ENCODE results near the gene ACER1.
A peak's percentile ranks its signal among the peaks of the same experiment; 100 is the strongest.
"Not testable (repeated sequence)": the region's sequence is repeated elsewhere in the genome, so short reads cannot be mapped to it uniquely, and the experiment has no call there.

The ACER1 gene

DNA sequence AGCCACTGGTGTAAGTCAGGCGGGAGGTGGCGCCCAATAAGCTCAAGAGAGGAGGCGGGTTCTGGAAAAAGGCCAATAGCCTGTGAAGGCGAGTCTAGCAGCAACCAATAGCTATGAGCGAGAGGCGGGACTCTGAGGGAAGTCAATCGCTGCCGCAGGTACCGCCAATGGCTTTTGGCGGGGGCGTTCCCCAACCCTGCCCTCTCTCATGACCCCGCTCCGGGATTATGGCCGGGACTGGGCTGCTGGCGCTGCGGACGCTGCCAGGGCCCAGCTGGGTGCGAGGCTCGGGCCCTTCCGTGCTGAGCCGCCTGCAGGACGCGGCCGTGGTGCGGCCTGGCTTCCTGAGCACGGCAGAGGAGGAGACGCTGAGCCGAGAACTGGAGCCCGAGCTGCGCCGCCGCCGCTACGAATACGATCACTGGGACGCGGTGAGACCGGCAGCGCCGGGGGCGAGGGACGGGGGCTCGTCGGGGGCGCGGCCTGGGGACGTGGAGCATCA lies 39.2 kb upstream of the ACER1 start, which contains the start of gene ALKBH7:
TSS of gene ALKBH7 (plus strand) at position 201 of the 502 bp plus-strand sequence. CDS start at position 228, 27 bp downstream.
- H3K27me3 ChIP-seq (ENCODE audit: insufficient read depth, low read length, poor library complexity, severe bottlenecking) = no peaks in the 10 kb centered on the region
- H3K9me3 ChIP-seq (ENCODE audit: insufficient read depth, low read depth, low read length) = no peaks in the 10 kb centered on the region
- peaks cover 10% of the 10 kb centered on the region; the same call in 1 of the 2 replicates for H3K36me3 ChIP-seq (ENCODE audit: insufficient read depth, low read length)
- H4K20me1 ChIP-seq (ENCODE audit: insufficient read depth, low read length, poor library complexity, severe bottlenecking) = peaks cover 12% of the 10 kb centered on the region
- H3F3A ChIP-seq (ENCODE audit: low read depth) = peaks cover 3% of the 10 kb centered on the region; the same call in 1 of the 2 replicates
- H3K9ac ChIP-seq (ENCODE audit: low read depth, low read length, poor library complexity, severe bottlenecking) = peak within 1 kb of the TSS; percentile 95
- H3K4me2 ChIP-seq (ENCODE audit: low read depth, low read length, poor library complexity, severe bottlenecking) = peak within 1 kb of the TSS; percentile 96
- peak within 1 kb of the TSS; percentile 85 for H2AFZ ChIP-seq (ENCODE audit: low read length)
- TF ChIP-seq, protein P1, sequence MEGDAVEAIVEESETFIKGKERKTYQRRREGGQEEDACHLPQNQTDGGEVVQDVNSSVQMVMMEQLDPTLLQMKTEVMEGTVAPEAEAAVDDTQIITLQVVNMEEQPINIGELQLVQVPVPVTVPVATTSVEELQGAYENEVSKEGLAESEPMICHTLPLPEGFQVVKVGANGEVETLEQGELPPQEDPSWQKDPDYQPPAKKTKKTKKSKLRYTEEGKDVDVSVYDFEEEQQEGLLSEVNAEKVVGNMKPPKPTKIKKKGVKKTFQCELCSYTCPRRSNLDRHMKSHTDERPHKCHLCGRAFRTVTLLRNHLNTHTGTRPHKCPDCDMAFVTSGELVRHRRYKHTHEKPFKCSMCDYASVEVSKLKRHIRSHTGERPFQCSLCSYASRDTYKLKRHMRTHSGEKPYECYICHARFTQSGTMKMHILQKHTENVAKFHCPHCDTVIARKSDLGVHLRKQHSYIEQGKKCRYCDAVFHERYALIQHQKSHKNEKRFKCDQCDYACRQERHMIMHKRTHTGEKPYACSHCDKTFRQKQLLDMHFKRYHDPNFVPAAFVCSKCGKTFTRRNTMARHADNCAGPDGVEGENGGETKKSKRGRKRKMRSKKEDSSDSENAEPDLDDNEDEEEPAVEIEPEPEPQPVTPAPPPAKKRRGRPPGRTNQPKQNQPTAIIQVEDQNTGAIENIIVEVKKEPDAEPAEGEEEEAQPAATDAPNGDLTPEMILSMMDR (conservative IDR thresholded peaks at IDR 0.05; ENCODE audit: low read length) = no peak
- no peak for TF ChIP-seq EZH2phosphoT487 (IDR thresholded peaks at IDR 0.05; ENCODE audit: borderline replicate concordance)
- H3K9me2 ChIP-seq (replicated peaks; ENCODE audit: low read depth, low read length) = no peaks in the 10 kb centered on the region
- H3K4me1 ChIP-seq (ENCODE audit: insufficient read depth, low read length, poor library complexity, severe bottlenecking) = peaks cover 6% of the 10 kb centered on the region
- H3K79me2 ChIP-seq (ENCODE audit: insufficient read depth, low read length) = no peaks in the 10 kb centered on the region
- H3K4me3 ChIP-seq (ENCODE audit: low read length, poor library complexity, severe bottlenecking) = peak within 1 kb of the TSS; percentile 85

DNA sequence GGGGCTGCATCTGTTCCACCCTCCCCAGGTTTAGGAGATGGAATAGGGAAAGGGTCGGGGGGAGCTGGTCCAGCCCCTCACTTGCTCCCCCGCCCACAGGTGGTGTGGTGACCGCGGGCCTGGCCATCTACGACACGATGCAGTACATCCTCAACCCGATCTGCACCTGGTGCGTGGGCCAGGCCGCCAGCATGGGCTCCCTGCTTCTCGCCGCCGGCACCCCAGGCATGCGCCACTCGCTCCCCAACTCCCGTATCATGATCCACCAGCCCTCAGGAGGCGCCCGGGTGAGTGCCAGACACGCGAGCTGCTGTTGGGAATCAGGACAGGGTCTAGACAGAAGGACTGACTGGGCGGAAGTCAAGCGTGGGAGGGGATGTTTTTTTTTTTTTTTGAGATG lies 30.9 kb upstream of the ACER1 start:
- Histone ChIP-seq H3K36me3 (ENCODE audit: insufficient read depth, low read length) (peaks cover 37% of the 10 kb centered on the region; the same call in 1 of the 2 replicates), H3K4me1 (ENCODE audit: insufficient read depth, low read length, poor library complexity, severe bottlenecking) (peaks cover 13% of the 10 kb centered on the region), H3F3A (ENCODE audit: low read depth) (no peaks in the 10 kb centered on the region; the same call in 1 of the 2 replicates), H4K20me1 (ENCODE audit: insufficient read depth, low read length, poor library complexity, severe bottlenecking) (no peaks in the 10 kb centered on the region), H3K9me3 (ENCODE audit: insufficient read depth, low read depth, low read length) (no peaks in the 10 kb centered on the region), H3K27me3 (ENCODE audit: insufficient read depth, low read length, poor library complexity, severe bottlenecking) (no peaks in the 10 kb centered on the region), H3K79me2 (ENCODE audit: insufficient read depth, low read length) (peaks cover 31% of the 10 kb centered on the region), H3K4me3 (ENCODE audit: low read length, poor library complexity, severe bottlenecking) (no peak overlapping the region), H3K4me2 (ENCODE audit: low read depth, low read length, poor library complexity, severe bottlenecking) (no peak overlapping the region), H3K9me2 (replicated peaks; ENCODE audit: low read depth, low read length) (no peaks in the 10 kb centered on the region), H2AFZ (ENCODE audit: low read length) (no peak overlapping the region), H3K9ac (ENCODE audit: low read depth, low read length, poor library complexity, severe bottlenecking) (no peak overlapping the region)
- no peak for TF ChIP-seq EZH2phosphoT487 (IDR thresholded peaks at IDR 0.05; ENCODE audit: borderline replicate concordance)
- TF ChIP-seq, protein P1 (conservative IDR thresholded peaks at IDR 0.05; ENCODE audit: low read length) = no peak

DNA sequence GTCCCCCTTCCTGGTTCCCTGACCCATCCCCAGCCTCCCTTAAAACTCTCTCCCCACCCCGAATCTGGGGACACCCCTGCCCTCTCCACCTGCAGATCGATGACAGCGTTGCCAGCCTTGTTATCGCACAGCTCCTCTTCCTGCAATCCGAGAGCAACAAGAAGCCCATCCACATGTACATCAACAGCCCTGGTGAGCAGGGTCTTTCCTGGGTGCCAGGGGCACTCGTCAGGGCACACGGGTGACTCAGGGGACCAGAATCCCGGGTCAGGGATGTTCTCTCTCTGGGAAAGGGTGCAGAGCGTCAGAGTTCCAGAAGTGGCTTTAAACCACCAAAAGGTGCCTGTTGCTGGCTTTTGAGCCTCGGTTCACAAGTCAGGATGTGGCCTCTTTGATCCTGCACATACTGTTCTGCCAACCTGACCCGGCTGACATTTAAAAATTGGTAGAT lies 29.0 kb upstream of the ACER1 start:
- H4K20me1 ChIP-seq (ENCODE audit: insufficient read depth, low read length, poor library complexity, severe bottlenecking) = no peaks in the 10 kb centered on the region
- H3F3A ChIP-seq (ENCODE audit: low read depth) = no peaks in the 10 kb centered on the region; the same call in 1 of the 2 replicates
- no peaks in the 10 kb centered on the region for H3K9me2 ChIP-seq (replicated peaks; ENCODE audit: low read depth, low read length)
- H3K9ac ChIP-seq (ENCODE audit: low read depth, low read length, poor library complexity, severe bottlenecking) = peak overlapping the region; percentile 87
- H3K4me3 ChIP-seq (ENCODE audit: low read length, poor library complexity, severe bottlenecking) = peak overlapping the region; percentile 84
- H3K4me1 ChIP-seq (ENCODE audit: insufficient read depth, low read length, poor library complexity, severe bottlenecking) = peaks cover 13% of the 10 kb centered on the region
- no peak for TF ChIP-seq EZH2phosphoT487 (IDR thresholded peaks at IDR 0.05; ENCODE audit: borderline replicate concordance)
- peak overlapping the region; percentile 99 for H3K4me2 ChIP-seq (ENCODE audit: low read depth, low read length, poor library complexity, severe bottlenecking)
- H3K79me2 ChIP-seq (ENCODE audit: insufficient read depth, low read length) = peaks cover 31% of the 10 kb centered on the region
- H3K36me3 ChIP-seq (ENCODE audit: insufficient read depth, low read length) = peaks cover 24% of the 10 kb centered on the region; the same call in 1 of the 2 replicates
- no peaks in the 10 kb centered on the region for H3K27me3 ChIP-seq (ENCODE audit: insufficient read depth, low read length, poor library complexity, severe bottlenecking)
- H3K9me3 ChIP-seq (ENCODE audit: insufficient read depth, low read depth, low read length) = no peaks in the 10 kb centered on the region
- 0 out of 2 replicates have a peak overlapping the region, but pooled peaks have one; percentile 22 for H2AFZ ChIP-seq (ENCODE audit: low read length)

GRCh38 chr19:6362027-6362350 lies 28.6 kb upstream of the ACER1 start:
- no peaks in the 10 kb centered on the region for H4K20me1 ChIP-seq (ENCODE audit: insufficient read depth, low read length, poor library complexity, severe bottlenecking)
- peak overlapping the region; percentile 84 for H3K4me3 ChIP-seq (ENCODE audit: low read length, poor library complexity, severe bottlenecking)
- peaks cover 31% of the 10 kb centered on the region for H3K79me2 ChIP-seq (ENCODE audit: insufficient read depth, low read length)
- peak overlapping the region; percentile 99 for H3K4me2 ChIP-seq (ENCODE audit: low read depth, low read length, poor library complexity, severe bottlenecking)
- H3F3A ChIP-seq (ENCODE audit: low read depth) = no peaks in the 10 kb centered on the region; the same call in 1 of the 2 replicates
- no peak for TF ChIP-seq EZH2phosphoT487 (IDR thresholded peaks at IDR 0.05; ENCODE audit: borderline replicate concordance)
- TF ChIP-seq, protein P1 (conservative IDR thresholded peaks at IDR 0.05; ENCODE audit: low read length) = no peak
- H3K9me3 ChIP-seq (ENCODE audit: insufficient read depth, low read depth, low read length) = no peaks in the 10 kb centered on the region
- H3K27me3 ChIP-seq (ENCODE audit: insufficient read depth, low read length, poor library complexity, severe bottlenecking) = no peaks in the 10 kb centered on the region
- H3K36me3 ChIP-seq (ENCODE audit: insufficient read depth, low read length) = peaks cover 20% of the 10 kb centered on the region; the same call in 1 of the 2 replicates
- H3K9me2 ChIP-seq (replicated peaks; ENCODE audit: low read depth, low read length) = no peaks in the 10 kb centered on the region
- peaks cover 13% of the 10 kb centered on the region for H3K4me1 ChIP-seq (ENCODE audit: insufficient read depth, low read length, poor library complexity, severe bottlenecking)
- peak overlapping the region; percentile 77 for H2AFZ ChIP-seq (ENCODE audit: low read length)
- peak overlapping the region; percentile 87 for H3K9ac ChIP-seq (ENCODE audit: low read depth, low read length, poor library complexity, severe bottlenecking)

DNA sequence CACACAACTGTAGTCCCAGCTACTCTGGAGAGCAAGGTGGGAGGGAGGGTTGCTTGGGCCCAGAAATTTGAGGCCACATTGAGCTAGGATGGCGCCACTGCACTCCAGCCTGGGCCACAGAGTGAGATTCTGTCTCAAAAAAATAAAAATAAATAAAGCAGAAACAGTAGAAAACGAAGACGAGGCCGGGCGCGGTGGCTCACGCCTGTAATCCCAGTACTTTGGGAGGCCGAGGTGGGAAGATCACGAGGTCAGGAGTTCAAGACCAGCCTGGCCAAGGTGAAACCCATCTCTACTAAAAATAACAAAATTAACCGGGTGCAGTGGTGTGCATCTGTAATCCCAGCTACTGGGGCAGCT lies 27.4 kb upstream of the ACER1 start:
- not testable (repeated sequence) for H3K27me3 ChIP-seq (ENCODE audit: insufficient read depth, low read length, poor library complexity, severe bottlenecking); H3F3A ChIP-seq (ENCODE audit: low read depth); H3K9me3 ChIP-seq (ENCODE audit: insufficient read depth, low read depth, low read length); H4K20me1 ChIP-seq (ENCODE audit: insufficient read depth, low read length, poor library complexity, severe bottlenecking); H3K36me3 ChIP-seq (ENCODE audit: insufficient read depth, low read length); H3K9ac ChIP-seq (ENCODE audit: low read depth, low read length, poor library complexity, severe bottlenecking); H3K9me2 ChIP-seq (replicated peaks; ENCODE audit: low read depth, low read length)
- Histone ChIP-seq H3K4me3 (ENCODE audit: low read length, poor library complexity, severe bottlenecking) (peak overlapping the region; percentile 84), H3K79me2 (ENCODE audit: insufficient read depth, low read length) (peaks cover 26% of the 10 kb centered on the region), H3K4me2 (ENCODE audit: low read depth, low read length, poor library complexity, severe bottlenecking) (peak overlapping the region; percentile 32), H3K4me1 (ENCODE audit: insufficient read depth, low read length, poor library complexity, severe bottlenecking) (peaks cover 13% of the 10 kb centered on the region), H2AFZ (ENCODE audit: low read length) (peak overlapping the region; percentile 46; the same call in 1 of the 2 replicates)
